GM19023 (cell line): ENCODE measurements around the gene TRIM77.
"Not testable (repeated sequence)": the region's sequence is repeated elsewhere in the genome, so short reads cannot be mapped to it uniquely, and the experiment has no call there.

Experiments used
- ATAC-seq: cut with Tn5 transposase; IDR thresholded peaks from one replicate; pipeline ENCODE4 v1.9.1; 2021; ENCODE audit warnings: mild to moderate bottlenecking, moderate library complexity; ENCODE audit not compliant: unreplicated experiment

Gene TRIM77

GRCh38 chr11:89709999-89710398, at the start of gene TRIM77:
TSS of gene TRIM77 (plus strand) at chr11:89710299. CDS start at chr11:89710299, 0 bp downstream.
- ATAC-seq = not testable (repeated sequence)

GRCh38 chr11:89667001-89667400, 43.1 kb upstream of the TRIM77 start:
- ATAC-seq = no peak

- ATAC-seq = not testable (repeated sequence)
These were observed 41.9 kb upstream of the TRIM77 start for GRCh38 chr11:89668158-89668557.

GRCh38 chr11:89669586-89669985, 40.5 kb upstream of the TRIM77 start:
- not testable (repeated sequence) for ATAC-seq

- not testable (repeated sequence) for ATAC-seq
These were observed 40.0 kb upstream of the TRIM77 start for GRCh38 chr11:89669993-89670669.

DNA sequence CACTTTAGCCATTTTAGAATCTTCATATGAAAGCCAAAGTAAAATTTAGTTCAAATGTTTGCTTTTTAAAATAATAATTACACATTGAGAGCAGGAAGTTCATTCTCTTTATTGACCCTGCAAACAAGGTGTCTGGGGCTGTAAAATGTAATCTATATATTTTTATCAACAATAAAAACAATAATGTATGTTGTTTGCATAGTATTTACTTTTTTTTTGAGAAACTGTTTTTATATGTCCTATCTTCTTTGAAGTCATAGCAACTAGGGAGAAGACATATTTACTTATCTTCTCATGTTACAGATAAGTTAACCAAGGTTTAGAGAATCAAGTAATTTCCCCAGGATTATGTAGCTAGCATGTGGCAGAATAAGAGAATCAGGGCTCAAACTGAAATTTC, 37.6 kb upstream of the TRIM77 start:
- not testable (repeated sequence) for ATAC-seq

DNA sequence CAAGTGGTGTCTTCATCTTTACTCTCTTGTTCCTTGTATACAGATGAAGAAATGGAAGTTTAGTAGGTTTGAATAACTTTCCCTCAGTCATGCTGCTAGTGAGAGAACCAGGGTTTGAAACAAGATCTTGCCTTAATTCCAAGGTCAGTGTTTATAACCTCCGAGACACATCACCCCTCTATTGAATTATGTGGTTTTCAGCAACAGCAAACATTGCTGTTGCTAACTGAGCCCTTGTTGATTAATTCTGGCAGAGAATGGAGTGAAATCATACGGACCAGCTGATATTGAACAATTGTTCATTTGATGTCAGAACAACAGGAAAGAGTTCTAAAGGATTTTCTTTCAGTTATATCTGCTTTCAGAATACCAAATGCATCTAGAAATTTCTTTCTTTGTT, 36.7 kb upstream of the TRIM77 start:
- not testable (repeated sequence) for ATAC-seq

DNA sequence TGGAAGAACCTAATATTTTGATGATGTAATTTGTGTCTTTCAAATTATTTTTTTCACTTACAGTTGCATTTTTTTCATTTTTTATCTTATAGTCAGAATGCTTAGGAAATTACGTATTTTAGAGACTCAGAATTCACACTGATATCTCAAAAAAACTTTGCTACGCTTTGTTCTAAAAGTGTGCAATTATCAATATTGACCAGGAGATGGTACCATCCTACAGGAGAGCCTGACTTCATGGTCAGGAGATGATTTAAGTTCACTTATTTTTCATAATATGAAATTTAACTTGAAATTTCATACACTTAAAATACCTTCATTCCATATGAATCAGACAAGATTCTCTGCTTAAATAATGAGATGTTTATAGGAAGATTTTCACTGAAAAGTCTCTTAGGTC, 34.7 kb upstream of the TRIM77 start:
- ATAC-seq = not testable (repeated sequence)

DNA sequence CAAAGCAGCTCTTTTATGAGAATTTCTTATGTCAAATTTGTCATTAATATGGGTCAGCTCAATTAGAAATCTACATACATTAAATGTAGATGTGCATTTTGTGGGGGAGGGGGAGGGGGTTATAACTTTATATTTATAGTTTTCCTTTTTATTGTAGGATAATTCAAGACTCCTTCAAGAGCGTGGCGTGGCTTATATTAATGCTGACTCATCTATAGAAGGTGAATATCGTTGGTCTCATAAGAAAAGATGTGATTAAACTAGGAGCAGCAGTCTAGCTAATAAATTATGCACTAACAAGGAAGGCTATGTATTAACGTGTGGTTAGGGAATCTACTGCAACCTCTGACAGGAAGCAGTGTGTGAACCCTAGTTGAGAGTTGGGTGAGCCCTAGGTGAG, 34.2 kb upstream of the TRIM77 start:
- ATAC-seq = not testable (repeated sequence)

DNA sequence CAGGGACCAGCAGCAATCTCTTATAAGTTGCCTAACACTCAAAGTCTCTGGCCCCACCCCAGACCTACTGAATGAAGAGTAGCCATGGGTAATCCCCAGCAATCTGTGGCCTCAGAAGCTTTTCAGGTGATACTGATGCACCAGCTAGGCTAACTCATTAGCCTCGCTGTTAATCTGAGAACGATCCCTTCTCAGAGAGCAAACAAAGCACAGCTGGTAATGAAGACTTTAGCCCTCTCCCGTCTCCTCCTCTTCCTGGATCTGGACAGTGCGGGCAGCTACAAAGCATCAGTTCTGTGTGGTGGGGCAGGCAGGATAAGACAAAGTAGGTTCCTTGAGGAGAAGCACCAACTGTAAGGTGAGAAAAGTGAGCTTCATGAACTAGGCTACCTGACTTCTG, 3.0 kb upstream of the TRIM77 start:
- ATAC-seq = not testable (repeated sequence)

DNA sequence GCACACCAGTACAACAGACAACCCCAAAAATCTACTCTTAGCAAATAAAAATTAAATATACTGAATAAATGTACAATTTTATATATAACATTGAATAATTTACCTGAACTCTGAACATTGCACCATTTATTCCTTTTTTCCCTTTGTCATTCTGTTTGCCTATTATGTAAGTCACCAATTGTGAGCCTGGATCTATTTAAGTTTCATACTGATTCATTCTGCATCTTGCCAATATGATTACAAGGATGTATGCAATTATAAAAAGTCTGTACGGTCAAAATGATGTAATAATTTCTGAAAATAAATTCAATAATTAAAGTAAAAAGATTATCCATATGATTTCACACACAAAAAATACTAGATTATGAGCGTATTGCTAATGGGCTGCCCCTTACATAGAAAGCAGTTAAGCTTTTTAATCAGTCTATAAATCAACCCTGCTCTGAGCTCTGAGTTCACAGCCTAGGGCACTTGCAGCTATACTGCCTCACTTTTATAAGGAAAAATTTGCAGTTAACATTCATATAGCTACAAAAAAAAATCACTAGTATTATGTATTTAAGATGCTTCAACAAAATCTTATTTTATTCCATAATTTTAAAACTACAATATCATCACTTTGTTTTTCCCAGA, 14.9 kb downstream of the TRIM77 start:
- not testable (repeated sequence) for ATAC-seq

DNA sequence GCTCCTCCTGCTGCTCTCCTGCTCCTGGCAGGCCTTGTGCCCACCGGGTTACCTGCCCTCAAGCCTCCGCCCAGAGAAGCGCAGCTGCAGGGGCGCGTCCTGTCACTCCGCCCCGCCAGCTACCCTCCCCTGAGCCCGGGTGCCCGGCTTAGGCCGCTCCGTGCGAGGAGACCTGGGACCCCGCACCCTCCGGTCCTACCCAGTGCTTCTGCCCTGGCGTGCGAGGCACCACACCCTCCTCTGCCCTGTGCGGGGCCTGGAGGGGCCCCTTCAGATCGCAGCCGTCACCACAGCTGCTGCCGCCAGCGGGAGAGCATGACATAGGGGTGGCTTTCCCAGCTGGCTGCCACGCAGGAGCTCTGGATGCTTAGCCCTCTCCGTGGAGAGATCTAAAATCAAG, 20.1 kb downstream of the TRIM77 start:
- not testable (repeated sequence) for ATAC-seq

DNA sequence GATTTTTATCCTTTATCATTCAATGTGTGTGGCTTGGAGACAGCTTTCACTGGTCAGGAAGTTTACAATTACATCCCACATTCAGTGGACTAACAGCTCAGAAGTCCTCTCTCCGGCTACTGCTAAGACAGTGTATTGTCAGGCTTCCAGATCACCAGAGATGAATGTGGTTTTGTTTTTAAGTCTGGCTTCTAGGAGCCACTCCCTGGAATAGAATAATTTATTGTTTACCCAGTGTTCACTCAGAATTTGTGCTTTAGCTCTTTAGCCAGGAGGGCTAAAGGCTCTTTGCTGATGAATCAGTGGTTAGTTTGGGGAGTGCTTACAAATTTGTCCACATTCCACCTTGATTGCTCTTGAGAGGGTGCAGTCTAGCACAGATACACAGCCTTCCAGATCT, 26.5 kb downstream of the TRIM77 start:
- no peak for ATAC-seq

DNA sequence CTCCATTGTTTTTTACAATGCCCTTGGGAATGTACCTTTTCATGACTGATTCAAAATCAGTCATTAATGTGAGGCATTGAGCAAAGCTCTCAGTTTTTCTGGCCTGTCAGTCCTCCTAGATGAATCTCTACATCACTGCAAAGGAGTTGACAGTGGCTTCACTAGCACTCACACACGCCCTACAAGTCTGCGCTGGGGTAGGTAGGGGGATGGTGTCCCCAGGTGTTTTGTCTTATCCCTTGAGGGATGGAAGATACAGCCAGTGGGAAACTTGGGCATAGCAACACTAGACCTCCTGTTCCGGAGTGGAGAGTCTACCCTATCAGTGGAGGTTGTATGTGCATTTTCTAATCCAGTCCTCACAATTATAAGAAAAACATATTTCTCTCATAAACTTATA, 27.0 kb downstream of the TRIM77 start:
- no peak for ATAC-seq

GRCh38 chr11:89741406-89741805, 31.3 kb downstream of the TRIM77 start:
- not testable (repeated sequence) for ATAC-seq

DNA sequence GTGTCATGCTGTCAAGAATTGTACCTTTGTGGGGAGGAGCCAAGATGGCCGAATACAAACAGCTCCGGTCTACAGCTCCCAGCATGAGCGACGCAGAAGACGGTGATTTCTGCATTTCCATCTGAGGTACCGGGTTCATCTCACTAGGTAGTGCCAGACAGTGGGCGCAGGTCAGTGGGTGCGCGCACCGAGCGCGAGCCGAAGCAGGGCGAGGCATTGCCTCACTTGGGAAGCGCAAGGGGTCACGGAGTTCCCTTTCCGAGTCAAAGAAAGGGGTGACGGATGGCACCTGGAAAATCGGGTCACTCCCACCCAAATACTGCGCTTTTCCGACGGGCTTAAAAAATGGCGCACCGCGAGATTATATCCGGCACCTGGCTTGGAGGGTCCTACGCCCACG, 34.1 kb downstream of the TRIM77 start:
- not testable (repeated sequence) for ATAC-seq

DNA sequence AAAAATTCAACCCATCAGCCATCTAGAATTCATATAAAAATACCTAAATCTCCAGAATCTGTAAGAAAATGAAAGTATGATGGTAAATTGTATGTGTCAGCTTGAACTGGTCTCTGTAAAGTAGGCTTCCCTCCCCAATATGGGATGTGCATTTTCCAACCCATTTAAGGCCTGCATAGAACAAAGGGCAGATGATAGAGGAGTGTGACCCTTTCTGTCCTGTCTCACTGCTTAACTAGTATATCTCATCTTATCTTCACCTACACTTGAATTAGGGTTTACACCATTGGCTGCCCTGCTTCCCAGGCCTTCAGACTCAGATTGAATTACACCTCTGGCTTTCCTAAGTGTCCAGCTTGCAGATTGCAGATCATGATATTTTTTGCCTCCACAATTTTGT, 40.7 kb downstream of the TRIM77 start:
- not testable (repeated sequence) for ATAC-seq
